ENCODE measurements around the gene PLAGL1. TPM values are rescaled to one million over a fixed set of nuclear protein-coding genes. Genes with fewer than 3 reads are reported as not detected.

Gene PLAGL1
- total RNA-seq, 1 donor from 2014 or later: 10.9 TPM

- Histone ChIP-seq H3K4me3 (ENCODE audit: low read depth, low read length) (no peak overlapping the region), H3K27me3 (ENCODE audit: control insufficient read depth, insufficient read depth, low read length) (no peaks in the 10 kb centered on the region), H3K36me3 (ENCODE audit: control insufficient read depth, insufficient read depth, low read length) (no peaks in the 10 kb centered on the region)
- no peak for TF ChIP-seq CTCF (IDR thresholded peaks at IDR 0.05; ENCODE audit: insufficient read depth, low read length, poor library complexity, severe bottlenecking)
- no peak for DNase-seq (ENCODE audit: low read depth)
Observed at GRCh38 chr6:143896126-143896860, 111.8 kb downstream of the PLAGL1 start.

GRCh38 chr6:143894655-143895054 lies 113.4 kb downstream of the PLAGL1 start:
- no peak for TF ChIP-seq CTCF (IDR thresholded peaks at IDR 0.05; ENCODE audit: insufficient read depth, low read length, poor library complexity, severe bottlenecking)
- Histone ChIP-seq H3K36me3 (ENCODE audit: control insufficient read depth, insufficient read depth, low read length) (no peaks in the 10 kb centered on the region), H3K27me3 (ENCODE audit: control insufficient read depth, insufficient read depth, low read length) (no peaks in the 10 kb centered on the region), H3K4me3 (ENCODE audit: low read depth, low read length) (no peak overlapping the region)
- DNase-seq (ENCODE audit: low read depth): no peak

Other genes starting within 250 kb of the PLAGL1 start
- 22.0 and 24.1 TPM in 2 replicates for gene LTV1, start 164.9 kb downstream of the PLAGL1 start, total RNA-seq
- not detected in 2 replicates for gene ZC2HC1B, start 143.8 kb downstream of the PLAGL1 start, total RNA-seq
- gene SF3B5, start 87.3 kb upstream of the PLAGL1 start, total RNA-seq: 157 and 158 TPM in 2 replicates
- gene STX11, start 142.3 kb upstream of the PLAGL1 start, total RNA-seq: 4.1 and 4.3 TPM in 2 replicates

All from kidney epithelial cell (primary cell).